Right lobe of liver (tissue), 6 donors: Measurements from ENCODE around the gene RRAS2. TPM values are rescaled to one million over a fixed set of nuclear protein-coding genes. Genes with fewer than 3 reads are reported as not detected.

Experiments used
- ATAC-seq, 4 donors: fragments of 200-7000 bp; cut with Tn5 transposase; one replicate each; pipeline ENCODE4 v1.9.1; 2020; ENCODE audit warnings: mild to moderate bottlenecking in 4 of 4, moderate library complexity in 4 of 4
- DNase-seq, 3 donors: peaks; one replicate each; pipeline ENCODE4 v3.0.0-alpha.2; 2020
- H3K27ac ChIP-seq, 3 donors: fragments of 200-600 bp; one replicate each; pipeline ENCODE4 v1.8.0; 2022
- H3K27me3 ChIP-seq, 2 donors: fragments of 200-600 bp; one replicate each; pipeline ENCODE4 v1.8.0; 2022
- H3K36me3 ChIP-seq, 4 donors: fragments of 200-600 bp; sonication (generic) in 1 of 4; one replicate each; pipeline versions ENCODE4 v1.5.1 to v1.8.0; 2017 to 2022; ENCODE audit warnings: control low read depth in 1 of 4
- H3K4me1 ChIP-seq, 4 donors: fragments of 200-600 bp; sonication (generic) in 1 of 4; one replicate each; pipeline versions ENCODE4 v1.5.1 to v1.8.0; 2017 to 2022; ENCODE audit warnings: control low read depth in 1 of 4
- H3K4me3 ChIP-seq, 3 donors: fragments of 200-600 bp; one replicate each; pipeline ENCODE4 v1.8.0; 2022
- H3K9me3 ChIP-seq, 4 donors: fragments of 200-600 bp; sonication (generic) in 1 of 4; one replicate each; pipeline versions ENCODE4 v1.5.1 to v1.8.0; 2017 to 2022; ENCODE audit warnings: control low read depth in 1 of 4
- POLR2A ChIP-seq: fragments of 450-650 bp; IDR thresholded peaks from one replicate; pipeline ENCODE4 v1.6.1; 2017; ENCODE audit warnings: antibody characterized with exemption, mild to moderate bottlenecking
- WGBS: methylation state at CpG from one replicate; pipeline ENCODE4 v1.1.6; 2018; ENCODE audit warnings: low coverage, low lambda C conversion rate; ENCODE audit not compliant: insufficient coverage; ENCODE audit errors: missing lambda C conversion rate; 5-methylcytosine and 5-hydroxymethylcytosine counted together
- intact Hi-C, 2 donors: fragments of 100-400 bp; cut with DNase I; formaldehyde crosslinking; loops; one replicate each; pipeline versions ENCODE4 v1.11.2 to v1.14.1; 2022
- total RNA-seq, 6 experiments: library from RNA; depleted of rRNA in 2 of 6; stranded (reverse); fragments of >200 nt in 2 of 6; fragmentation: NEBNext Ultra II Directional in 3 of 6; extraction: Animal tissue kit (Norgen Biotek cat#: 25700) in 3 of 6; gene quantifications; one replicate each; pipeline versions ENCODE4 v1.1.0 to v1.2.4, GENCODE V29; 2016 to 2023
- TF ChIP-seq, protein P1 (sequence below), 4 donors: fragments of 200-600 bp in 3 of 4; fragments of 450-650 bp in 1 of 4; IDR thresholded peaks; one replicate each; pipeline versions ENCODE4 v1.5.1 to v1.8.0; 2016 to 2022; ENCODE audit warnings: antibody characterized with exemption in 4 of 4, mild to moderate bottlenecking in 2 of 4
- donor health status: DM: no; HTN: yes; CAD: no.
- donor health status: DM: no; HTN: no; CAD: no.
- donor health status: DM: no; HTN: no; CAD: no.
- donor health status: DM: no; HTN: yes; CAD: no.
- donor health status: DM: no; HTN: yes; CAD: no.

The RRAS2 gene
- total RNA-seq, 6 experiments from 2014 or later, result 21.0 to 44.8 (median 31.1) TPM

DNA sequence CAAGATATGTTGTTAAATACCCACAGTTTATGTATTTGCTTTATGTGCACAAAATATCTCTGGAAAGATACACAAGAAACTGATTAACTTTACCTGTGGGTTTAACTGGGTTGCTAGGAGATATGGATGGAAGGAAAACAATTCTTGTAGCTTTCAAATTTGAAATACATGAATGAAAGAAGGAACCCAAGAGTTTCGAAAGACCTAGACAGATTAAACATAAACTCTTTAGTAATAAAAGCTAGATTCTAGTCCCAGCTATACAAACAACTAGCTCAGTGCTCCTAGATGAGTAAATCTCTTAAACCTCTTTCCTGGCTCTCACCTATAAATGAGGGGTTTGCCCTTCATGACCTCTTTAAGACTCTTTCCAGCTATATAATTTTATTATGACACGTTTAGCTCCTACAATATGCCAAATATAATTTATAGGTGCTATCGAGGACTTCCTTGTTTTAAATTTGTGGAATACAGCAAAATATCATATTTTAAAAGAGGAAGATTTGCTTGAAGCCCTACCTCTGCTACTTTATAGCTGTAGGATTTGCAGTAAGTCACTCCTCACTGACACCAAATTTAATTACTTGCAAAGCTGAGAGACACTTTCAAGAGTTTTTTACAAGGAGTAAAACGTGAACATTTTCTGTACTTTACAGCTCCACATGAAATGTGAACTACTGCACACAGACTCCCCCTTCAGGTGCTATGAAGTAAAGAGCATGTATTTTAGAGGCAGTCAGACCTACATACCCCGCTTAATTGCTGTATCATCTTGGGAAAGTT lies 50.7 kb downstream of the RRAS2 start:
- ATAC-seq, result peak; percentile 79 to 83 (median 82)
- Histone ChIP-seq H3K27ac (no peak overlapping the region), H3K36me3 (no peaks in the 10 kb centered on the region), H3K27me3 (no peaks in the 10 kb centered on the region), H3K4me3 (no peak overlapping the region), H3K4me1 (peaks cover 0 to 19% (median 10%) of the 10 kb centered on the region in 4 donors), H3K9me3 (no peaks in the 10 kb centered on the region)
- 27% methylated on average over 5 of the region's 5 CpGs for WGBS
- DNase-seq, result no peak
- TF ChIP-seq, protein P1, sequence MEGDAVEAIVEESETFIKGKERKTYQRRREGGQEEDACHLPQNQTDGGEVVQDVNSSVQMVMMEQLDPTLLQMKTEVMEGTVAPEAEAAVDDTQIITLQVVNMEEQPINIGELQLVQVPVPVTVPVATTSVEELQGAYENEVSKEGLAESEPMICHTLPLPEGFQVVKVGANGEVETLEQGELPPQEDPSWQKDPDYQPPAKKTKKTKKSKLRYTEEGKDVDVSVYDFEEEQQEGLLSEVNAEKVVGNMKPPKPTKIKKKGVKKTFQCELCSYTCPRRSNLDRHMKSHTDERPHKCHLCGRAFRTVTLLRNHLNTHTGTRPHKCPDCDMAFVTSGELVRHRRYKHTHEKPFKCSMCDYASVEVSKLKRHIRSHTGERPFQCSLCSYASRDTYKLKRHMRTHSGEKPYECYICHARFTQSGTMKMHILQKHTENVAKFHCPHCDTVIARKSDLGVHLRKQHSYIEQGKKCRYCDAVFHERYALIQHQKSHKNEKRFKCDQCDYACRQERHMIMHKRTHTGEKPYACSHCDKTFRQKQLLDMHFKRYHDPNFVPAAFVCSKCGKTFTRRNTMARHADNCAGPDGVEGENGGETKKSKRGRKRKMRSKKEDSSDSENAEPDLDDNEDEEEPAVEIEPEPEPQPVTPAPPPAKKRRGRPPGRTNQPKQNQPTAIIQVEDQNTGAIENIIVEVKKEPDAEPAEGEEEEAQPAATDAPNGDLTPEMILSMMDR (IDR thresholded peaks at IDR 0.05), result peak; percentile 25 to 54 (median 51)
- TF ChIP-seq POLR2A, result no peak
- intact Hi-C loops, result loop anchor here in 1 of 2 donors (10.0 kb wide), 2 partner anchors 106 to 146 kb away; no protein-coding TSS in a partner anchor

DNA sequence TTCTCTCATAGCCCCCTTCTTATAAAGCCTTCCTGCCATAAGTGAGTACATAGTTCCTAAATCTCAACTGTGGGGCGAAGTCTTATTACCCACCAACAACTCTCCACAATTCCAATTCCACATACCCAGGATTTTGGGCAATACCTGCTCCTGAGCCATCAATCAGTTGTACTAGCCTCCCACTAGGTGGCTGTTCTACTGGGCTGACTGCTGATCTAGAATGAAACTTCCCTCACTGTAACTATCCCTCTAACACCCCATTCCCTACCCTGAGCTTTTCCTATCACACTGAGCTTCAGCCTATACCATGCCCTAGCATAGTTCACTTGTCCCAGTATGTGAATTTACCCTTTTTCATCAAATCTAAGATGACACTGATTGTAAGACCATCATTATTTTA lies 52.5 kb downstream of the RRAS2 start:
- H3K27ac ChIP-seq, result no peak overlapping the region
- H3K4me3 ChIP-seq, result no peak overlapping the region
- no peaks in the 10 kb centered on the region for H3K9me3 ChIP-seq
- peaks cover 0 to 19% (median 10%) of the 10 kb centered on the region in 4 donors for H3K4me1 ChIP-seq
- 100% methylated on average over 1 of the region's 1 CpG for WGBS
- intact Hi-C loops, result loop anchor here in 1 of 2 donors (10.0 kb wide), 2 partner anchors 108 to 148 kb away; no protein-coding TSS in a partner anchor
- DNase-seq (no peak), ATAC-seq (peak in 1 of 4 donors; percentile 37)
- H3K27me3 ChIP-seq, result no peaks in the 10 kb centered on the region
- no peaks in the 10 kb centered on the region for H3K36me3 ChIP-seq
- TF ChIP-seq, protein P1 (IDR thresholded peaks at IDR 0.05), result no peak
- TF ChIP-seq POLR2A, result no peak

DNA sequence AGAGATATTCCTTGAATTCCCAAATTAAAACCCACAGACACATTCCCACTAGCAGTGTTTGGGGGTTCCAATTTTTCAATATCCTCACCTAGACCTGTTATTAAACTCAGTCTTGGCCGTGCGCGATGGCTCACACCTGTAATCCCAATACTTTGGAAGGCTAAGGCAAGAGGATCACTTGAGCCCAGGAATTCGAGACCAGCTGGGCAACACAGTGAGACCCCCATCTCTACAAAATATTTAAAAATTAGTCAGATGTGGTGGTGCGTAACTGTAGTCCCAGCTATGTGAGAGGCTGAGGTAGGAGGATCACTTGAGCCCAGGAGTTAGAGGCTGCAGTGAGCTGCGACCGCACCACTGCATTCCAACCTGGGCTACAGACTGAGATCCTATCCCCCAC lies 53.3 kb downstream of the RRAS2 start:
- 95% methylated on average over 7 of the region's 7 CpGs for WGBS
- intact Hi-C loops, result loop anchor here in 1 of 2 donors (10.0 kb wide), 2 partner anchors 109 to 149 kb away; no protein-coding TSS in a partner anchor
- Histone ChIP-seq H3K9me3 (no peaks in the 10 kb centered on the region), H3K27me3 (no peaks in the 10 kb centered on the region), H3K36me3 (no peaks in the 10 kb centered on the region), H3K27ac (no peak overlapping the region), H3K4me3 (no peak overlapping the region), H3K4me1 (peaks cover 0 to 19% (median 11%) of the 10 kb centered on the region in 4 donors)
- no peak for TF ChIP-seq POLR2A
- TF ChIP-seq, protein P1 (IDR thresholded peaks at IDR 0.05), result no peak
- ATAC-seq (no peak), DNase-seq (no peak)

DNA sequence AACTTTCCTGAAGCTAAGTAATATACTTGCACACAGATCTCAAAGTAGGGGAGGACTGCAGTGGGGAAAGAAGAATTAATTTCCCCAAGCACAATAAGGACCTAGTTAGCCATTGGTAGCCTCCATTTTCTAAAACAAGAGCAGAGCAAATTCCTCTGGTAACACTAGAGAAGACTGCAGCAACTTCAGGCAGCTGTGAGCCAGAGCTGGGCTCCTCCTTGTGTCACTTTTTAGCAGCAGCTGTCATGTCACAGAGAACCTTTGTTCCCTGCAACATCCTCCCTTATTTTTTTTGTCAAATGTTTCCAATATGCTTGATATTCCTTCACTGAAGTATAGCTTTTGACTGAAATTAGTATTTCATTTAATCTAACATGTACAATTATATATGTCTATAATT lies 54.4 kb downstream of the RRAS2 start:
- TF ChIP-seq, protein P1 (IDR thresholded peaks at IDR 0.05), result no peak
- TF ChIP-seq POLR2A, result no peak
- DNase-seq (no peak), ATAC-seq (peak in 1 of 4 donors; percentile 19)
- intact Hi-C loops, result loop anchor here in 1 of 2 donors (10.0 kb wide), 2 partner anchors 110 to 150 kb away; no protein-coding TSS in a partner anchor
- H3K4me1 ChIP-seq, result peaks cover 0 to 21% (median 11%) of the 10 kb centered on the region in 4 donors
- no peak overlapping the region for H3K27ac ChIP-seq
- H3K4me3 ChIP-seq, result no peak overlapping the region
- no peaks in the 10 kb centered on the region for H3K36me3 ChIP-seq
- H3K9me3 ChIP-seq, result no peaks in the 10 kb centered on the region
- no peaks in the 10 kb centered on the region for H3K27me3 ChIP-seq
